ENCODE results near the gene NIPBL.
"Not testable (repeated sequence)": the region's sequence is repeated elsewhere in the genome, so short reads cannot be mapped to it uniquely, and the experiment has no call there.

Gene NIPBL

GRCh38 chr5:36946101-36946500, 69.5 kb downstream of the NIPBL start:
- DNase-seq = no peak

- DNase-seq = no peak
Measured at GRCh38 chr5:36948041-36948440, 71.5 kb downstream of the NIPBL start.

- no peak for DNase-seq
Measured at GRCh38 chr5:36948650-36949049, 72.1 kb downstream of the NIPBL start.

- no peak for DNase-seq
Measured at GRCh38 chr5:36949593-36949992, 73.0 kb downstream of the NIPBL start.

- DNase-seq = no peak
Measured at GRCh38 chr5:36950586-36951457, 74.3 kb downstream of the NIPBL start.

- DNase-seq = no peak
Measured at GRCh38 chr5:36953043-36953442, 76.5 kb downstream of the NIPBL start.

- DNase-seq = no peak
Measured at GRCh38 chr5:36957953-36958537, 81.5 kb downstream of the NIPBL start.

GRCh38 chr5:36958612-36959011, 82.0 kb downstream of the NIPBL start:
- no peak for DNase-seq

GRCh38 chr5:36965179-36965578, 88.6 kb downstream of the NIPBL start:
- DNase-seq = no peak

- DNase-seq = no peak
Measured at GRCh38 chr5:36969700-36970395, 93.3 kb downstream of the NIPBL start.

GRCh38 chr5:36978196-36978595, 101.6 kb downstream of the NIPBL start:
- no peak for DNase-seq

- DNase-seq = no peak
Measured at GRCh38 chr5:36982146-36982545, 105.6 kb downstream of the NIPBL start.

GRCh38 chr5:36985387-36985786, 108.8 kb downstream of the NIPBL start:
- DNase-seq = no peak

GRCh38 chr5:36988396-36988795, 111.8 kb downstream of the NIPBL start:
- DNase-seq = no peak

- no peak for DNase-seq
Measured at GRCh38 chr5:36998578-36998977, 122.0 kb downstream of the NIPBL start.

- DNase-seq = no peak
Measured at GRCh38 chr5:37002176-37002751, 125.7 kb downstream of the NIPBL start.

GRCh38 chr5:37005252-37005651, 128.7 kb downstream of the NIPBL start:
- DNase-seq = no peak

GRCh38 chr5:37005946-37006540, 129.5 kb downstream of the NIPBL start:
- DNase-seq = no peak

GRCh38 chr5:37013181-37013580, 136.6 kb downstream of the NIPBL start:
- not testable (repeated sequence) for DNase-seq

GRCh38 chr5:37014321-37014720, 137.8 kb downstream of the NIPBL start:
- DNase-seq = no peak

- DNase-seq = no peak
Measured at GRCh38 chr5:37015795-37016666, 139.5 kb downstream of the NIPBL start.

GRCh38 chr5:37028910-37029309, 152.3 kb downstream of the NIPBL start:
- DNase-seq = no peak

Data from C1 segment of cervical spinal cord (tissue), 14 donors.